Panc1 (cell line): ENCODE data around the gene INMT. TPM values are rescaled to one million over a fixed set of nuclear protein-coding genes. Genes with fewer than 3 reads are reported as not detected.

Source experiments
- ATAC-seq: fragments of 200-7000 bp; cut with Tn5 transposase; 2 replicates; pipeline ENCODE4 v1.9.1; 2020; ENCODE audit warnings: mild to moderate bottlenecking, moderate library complexity
- BruUV-seq: library from RNA; stranded (reverse); fragments of 400-500 nt; replicated peaks from 2 replicates; lab custom pipeline; 2021; lab: Mats Ljungman, UMichigan
- CTCF ChIA-PET: fragments of 300-600 bp; sonication (Branson Sonifier 250); formaldehyde crosslinking; loops from one replicate; lab custom pipeline; 2022; ENCODE audit warnings: antibody characterized with exemption; lab: Charles Lee
- POLR2A ChIA-PET: fragments of 300-600 bp; sonication (Branson Sonifier 250); formaldehyde crosslinking; loops from one replicate; lab custom pipeline; 2022; ENCODE audit warnings: antibody characterized with exemption; lab: Charles Lee
- DNase-seq: peaks from one replicate; pipeline ENCODE4 v3.0.0-alpha.2; 2010; ENCODE audit warnings: low read depth, low spot score
- H3K27ac ChIP-seq: 2 replicates; pipeline ENCODE4 v1.5.1; 2011; ENCODE audit warnings: mild to moderate bottlenecking, low read length, inconsistent platforms
- H3K27me3 ChIP-seq: fragments of 200-500 bp; sonication (Bioruptor generic); 2 replicates; pipeline ENCODE4 v1.6.0; 2014; ENCODE audit warnings: low read length, inconsistent platforms; ENCODE audit not compliant: control insufficient read depth, insufficient read depth
- H3K36me3 ChIP-seq: fragments of 200-500 bp; sonication (Bioruptor generic); 2 replicates; pipeline ENCODE4 v1.5.1; 2014; ENCODE audit warnings: inconsistent platforms, mild to moderate bottlenecking, low read length, moderate library complexity; ENCODE audit not compliant: control insufficient read depth, insufficient read depth
- H3K4me1 ChIP-seq: 2 replicates; pipeline ENCODE4 v1.5.1; 2011; ENCODE audit warnings: inconsistent platforms, mild to moderate bottlenecking, low read length, moderate library complexity; ENCODE audit not compliant: control insufficient read depth, insufficient read depth
- H3K4me3 ChIP-seq, 2 experiments: 2 replicates each; pipeline ENCODE4 v1.5.1; 2011 to 2012; ENCODE audit warnings: low read depth in 2 of 2, low read length in 2 of 2, mild to moderate bottlenecking in 2 of 2, inconsistent platforms in 1 of 2, moderate library complexity in 1 of 2
- H3K9me3 ChIP-seq: fragments of 200-500 bp; sonication (Bioruptor generic); 2 replicates; pipeline ENCODE4 v1.5.1; 2014; ENCODE audit warnings: low read depth, mild to moderate bottlenecking, inconsistent platforms, low read length, moderate library complexity; ENCODE audit not compliant: control insufficient read depth, insufficient read depth
- POLR2AphosphoS5 ChIP-seq: IDR thresholded peaks from 2 replicates; pipeline ENCODE4 v1.6.1; 2012; ENCODE audit warnings: mild to moderate bottlenecking, low read depth, low read length, moderate library complexity
- REST ChIP-seq, 2 experiments: IDR thresholded peaks; 2 replicates each; pipeline ENCODE4 v1.6.1; 2011 to 2012; ENCODE audit warnings: low read depth in 2 of 2, control low read depth in 1 of 2, low read length in 1 of 2, mild to moderate bottlenecking in 1 of 2, moderate library complexity in 1 of 2; ENCODE audit not compliant: insufficient read depth in 1 of 2
- SIN3A ChIP-seq: IDR thresholded peaks from 2 replicates; pipeline ENCODE4 v1.6.1; 2012; ENCODE audit warnings: low read depth, mild to moderate bottlenecking, low read length, moderate library complexity, borderline replicate concordance; ENCODE audit not compliant: insufficient read depth
- TCF7L2 ChIP-seq: IDR thresholded peaks from 2 replicates; pipeline ENCODE4 v1.6.1; 2011; ENCODE audit warnings: mild to moderate bottlenecking, low read depth, low read length, inconsistent platforms
- in situ Hi-C: cut with HindIII; loops from 2 replicates; pipeline ENCODE4 v1.10.0; 2016; ENCODE audit warnings: low sequenced_read_pairs, low pct_unique_long_range_greater_than_20kb
- intact Hi-C: fragments of 100-400 bp; cut with micrococcal nuclease; formaldehyde crosslinking; loops from one replicate; pipeline ENCODE4 v1.10.0; 2022; ENCODE audit not compliant: unreplicated experiment
- total RNA-seq: library from RNA; stranded (reverse); gene quantifications from one replicate; pipeline ENCODE4 v1.2.1, GENCODE V29; 2021; ENCODE audit not compliant: unreplicated experiment
- TF ChIP-seq, protein P1 (sequence below): fragments of 450-650 bp; IDR thresholded peaks from 2 replicates; pipeline ENCODE4 v1.5.1; 2017; ENCODE audit warnings: mild to moderate bottlenecking

INMT gene
- total RNA-seq, 1 experiment from 2014 or later = 0.13 TPM

GRCh38 chr7:30790356-30790755 is 38.4 kb downstream of the INMT start:
- intact Hi-C loops (no loop called here), in situ Hi-C loops (no loop called here)
- no TSS peak for BruUV-seq
- Histone ChIP-seq H3K9me3 (no peaks in the 10 kb centered on the region), H3K27ac (no peak overlapping the region), H3K4me1 (no peaks in the 10 kb centered on the region), H3K27me3 (no peaks in the 10 kb centered on the region), H3K4me3 (no peak overlapping the region), H3K36me3 (no peaks in the 10 kb centered on the region)
- ATAC-seq (no peak), DNase-seq (no peak)
- ChIA-PET POLR2A (no interaction called here), CTCF (no interaction called here)
- TF ChIP-seq POLR2AphosphoS5 (no peak), TCF7L2 (no peak), REST (IDR thresholded peaks at IDR 0.05; ENCODE audit: insufficient read depth in 1 of 2, low read depth in 2 of 2, low read length in 1 of 2) (no peak), SIN3A (no peak)
- TF ChIP-seq, protein P1, sequence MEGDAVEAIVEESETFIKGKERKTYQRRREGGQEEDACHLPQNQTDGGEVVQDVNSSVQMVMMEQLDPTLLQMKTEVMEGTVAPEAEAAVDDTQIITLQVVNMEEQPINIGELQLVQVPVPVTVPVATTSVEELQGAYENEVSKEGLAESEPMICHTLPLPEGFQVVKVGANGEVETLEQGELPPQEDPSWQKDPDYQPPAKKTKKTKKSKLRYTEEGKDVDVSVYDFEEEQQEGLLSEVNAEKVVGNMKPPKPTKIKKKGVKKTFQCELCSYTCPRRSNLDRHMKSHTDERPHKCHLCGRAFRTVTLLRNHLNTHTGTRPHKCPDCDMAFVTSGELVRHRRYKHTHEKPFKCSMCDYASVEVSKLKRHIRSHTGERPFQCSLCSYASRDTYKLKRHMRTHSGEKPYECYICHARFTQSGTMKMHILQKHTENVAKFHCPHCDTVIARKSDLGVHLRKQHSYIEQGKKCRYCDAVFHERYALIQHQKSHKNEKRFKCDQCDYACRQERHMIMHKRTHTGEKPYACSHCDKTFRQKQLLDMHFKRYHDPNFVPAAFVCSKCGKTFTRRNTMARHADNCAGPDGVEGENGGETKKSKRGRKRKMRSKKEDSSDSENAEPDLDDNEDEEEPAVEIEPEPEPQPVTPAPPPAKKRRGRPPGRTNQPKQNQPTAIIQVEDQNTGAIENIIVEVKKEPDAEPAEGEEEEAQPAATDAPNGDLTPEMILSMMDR = no peak

GRCh38 chr7:30791114-30791513 is 39.2 kb downstream of the INMT start:
- no peak for TF ChIP-seq POLR2AphosphoS5
- TF ChIP-seq REST (IDR thresholded peaks at IDR 0.05; ENCODE audit: insufficient read depth in 1 of 2, low read depth in 2 of 2, low read length in 1 of 2) = no peak
- TF ChIP-seq SIN3A = no peak
- TF ChIP-seq TCF7L2 = no peak
- TF ChIP-seq, protein P1 = no peak
- DNase-seq (no peak), ATAC-seq (no peak)
- no TSS peak for BruUV-seq
- H3K36me3 ChIP-seq = no peaks in the 10 kb centered on the region
- POLR2A ChIA-PET = no interaction called here
- no peak overlapping the region for H3K4me3 ChIP-seq
- no peaks in the 10 kb centered on the region for H3K9me3 ChIP-seq
- H3K4me1 ChIP-seq = no peaks in the 10 kb centered on the region
- no peaks in the 10 kb centered on the region for H3K27me3 ChIP-seq
- CTCF ChIA-PET = interaction anchor here (0.6 kb wide), 1 partner anchor 193 kb away, joined by 5 read pairs; no protein-coding TSS in a partner anchor
- intact Hi-C loops = no loop called here
- no peak overlapping the region for H3K27ac ChIP-seq
- in situ Hi-C loops = no loop called here
